SK-N-SH (cell line): ENCODE measurements around the gene PFKM. TPM values are rescaled to one million over a fixed set of nuclear protein-coding genes. Genes with fewer than 3 reads are reported as not detected.

Source experiments
- CTCF ChIA-PET: fragments of 300-600, 350-600 bp; formaldehyde crosslinking; extraction: SDS; loops from one replicate; lab custom pipeline; 2021; lab: Yijun Ruan, JAX
- POLR2A ChIA-PET: fragments of 350-600 bp; sonication (Branson Sonifier 250); formaldehyde crosslinking; extraction: SDS; loops from one replicate; lab custom pipeline; 2020; ENCODE audit warnings: antibody characterized with exemption, inconsistent platforms; lab: Yijun Ruan, JAX
- DNase-seq: peaks from one replicate; pipeline ENCODE4 v3.0.0; 2012
- H2AFZ ChIP-seq: fragments of 200-600 bp; sonication (generic); 2 replicates; pipeline ENCODE4 v1.8.1; 2016; ENCODE audit warnings: antibody characterized with exemption, mild to moderate bottlenecking, low read depth
- H3F3A ChIP-seq: fragments of 200-600 bp; sonication (generic); replicated peaks from 2 replicates; pipeline ENCODE3; 2016; ENCODE audit warnings: antibody characterized with exemption, mild to moderate bottlenecking; ENCODE audit not compliant: insufficient read depth
- H3K27ac ChIP-seq, 2 experiments: fragments of 200-500 bp in 1 of 2; fragments of 200-600 bp in 1 of 2; sonication (Bioruptor generic) in 1 of 2; sonication (generic), shearing (Covaris generic) in 1 of 2; 2 replicates each; pipeline versions ENCODE4 v1.5.1 to v1.6.1; 2014 to 2016; ENCODE audit warnings: low read depth in 2 of 2, inconsistent platforms in 1 of 2, low read length in 1 of 2, mild to moderate bottlenecking in 1 of 2, mixed read lengths in 1 of 2
- H3K27me3 ChIP-seq: fragments of 200-600 bp; sonication (generic), shearing (Covaris generic); 2 replicates; pipeline ENCODE4 v1.6.1; 2016; ENCODE audit warnings: mixed run types; ENCODE audit not compliant: insufficient read depth
- H3K36me3 ChIP-seq, 2 experiments: fragments of 200-500 bp in 1 of 2; fragments of 200-600 bp in 1 of 2; sonication (Bioruptor generic) in 1 of 2; sonication (generic) in 1 of 2; replicated peaks in 1 of 2; 2 replicates each; pipeline versions ENCODE3 to v1.5.1; 2014 to 2016; ENCODE audit warnings: low read length in 1 of 2, mild to moderate bottlenecking in 1 of 2; ENCODE audit not compliant: insufficient read depth in 2 of 2, control insufficient read depth in 1 of 2
- H3K4me1 ChIP-seq, 2 experiments: fragments of 200-500 bp in 1 of 2; fragments of 200-600 bp in 1 of 2; sonication (Bioruptor generic) in 1 of 2; sonication (generic), shearing (Covaris generic) in 1 of 2; 2 replicates each; pipeline versions ENCODE4 v1.5.1 to v1.6.1; 2014 to 2016; ENCODE audit warnings: low read depth in 1 of 2, low read length in 1 of 2, mixed run types in 1 of 2; ENCODE audit not compliant: insufficient read depth in 2 of 2, control insufficient read depth in 1 of 2
- H3K4me2 ChIP-seq: fragments of 200-600 bp; sonication (generic), shearing (Covaris generic); 2 replicates; pipeline ENCODE4 v1.6.1; 2017; ENCODE audit warnings: mixed run types
- H3K4me3 ChIP-seq, 2 experiments: fragments of 200-500 bp in 1 of 2; fragments of 200-600 bp in 1 of 2; sonication (Bioruptor generic) in 1 of 2; sonication (generic), shearing (Covaris generic) in 1 of 2; 2 replicates each; pipeline versions ENCODE4 v1.5.1 to v1.8.1; 2014 to 2016; ENCODE audit warnings: low read depth in 2 of 2, inconsistent platforms in 1 of 2, low read length in 1 of 2, mild to moderate bottlenecking in 1 of 2, mixed read lengths in 1 of 2, moderate library complexity in 1 of 2
- H3K79me2 ChIP-seq: fragments of 200-600 bp; sonication (generic); 2 replicates; pipeline ENCODE4 v1.8.1; 2017; ENCODE audit warnings: mild to moderate bottlenecking; ENCODE audit not compliant: insufficient read depth
- H3K9ac ChIP-seq: fragments of 200-600 bp; sonication (generic); 2 replicates; pipeline ENCODE4 v1.6.1; 2017; ENCODE audit warnings: mixed run types
- H3K9me2 ChIP-seq: fragments of 200-600 bp; sonication (generic); 2 replicates; pipeline ENCODE4 v1.6.1; 2017; ENCODE audit warnings: mixed run types
- H3K9me3 ChIP-seq: fragments of 200-600 bp; sonication (generic); 2 replicates; pipeline ENCODE4 v1.6.1; 2017; ENCODE audit warnings: mixed run types, mild to moderate bottlenecking, moderate library complexity
- H4K20me1 ChIP-seq: fragments of 200-600 bp; sonication (generic); 2 replicates; pipeline ENCODE4 v1.6.1; 2017; ENCODE audit warnings: mild to moderate bottlenecking, mixed run types; ENCODE audit not compliant: insufficient read depth
- CHD2 ChIP-seq: fragments of 150-350 bp; IDR thresholded peaks from 2 replicates; pipeline ENCODE4 v1.6.1; 2018; ENCODE audit warnings: low read length; ENCODE audit not compliant: partially characterized antibody
- EP300 ChIP-seq, 2 experiments: IDR thresholded peaks; 2 replicates each; pipeline versions ENCODE4 v1.4.0 to v1.6.1; 2012; ENCODE audit warnings: borderline replicate concordance in 1 of 2, low read depth in 1 of 2, low read length in 1 of 2
- EZH2phosphoT487 ChIP-seq: fragments of 200-600 bp; sonication (generic); IDR thresholded peaks from 2 replicates; pipeline ENCODE4 v1.6.1; 2017; ENCODE audit warnings: low read depth, mixed run types, mild to moderate bottlenecking, antibody characterized with exemption, moderate library complexity, borderline replicate concordance
- IRF3 ChIP-seq: fragments of 150-350 bp; IDR thresholded peaks from 2 replicates; pipeline ENCODE4 v1.6.1; 2016; ENCODE audit warnings: mild to moderate bottlenecking, low read depth, low read length
- JUND ChIP-seq: IDR thresholded peaks from 2 replicates; pipeline ENCODE4 v1.4.0; 2012
- MAX ChIP-seq: IDR thresholded peaks from 2 replicates; pipeline ENCODE4 v1.4.0; 2012; ENCODE audit warnings: low read depth
- MXI1 ChIP-seq: IDR thresholded peaks from 2 replicates; pipeline ENCODE4 v1.6.1; 2012; ENCODE audit warnings: mild to moderate bottlenecking, low read depth, low read length, improper control_type of control experiment
- POLR2AphosphoS5 ChIP-seq: IDR thresholded peaks from 2 replicates; pipeline ENCODE4 v1.6.1; 2012; ENCODE audit warnings: low read depth, low read length
- RAD21 ChIP-seq: IDR thresholded peaks from 2 replicates; pipeline ENCODE4 v1.6.1; 2012; ENCODE audit warnings: mild to moderate bottlenecking, low read length
- RCOR1 ChIP-seq: fragments of 150-350 bp; IDR thresholded peaks from 2 replicates; pipeline ENCODE4 v1.6.1; 2017; ENCODE audit warnings: antibody characterized with exemption, low read length
- REST ChIP-seq: IDR thresholded peaks from 2 replicates; pipeline ENCODE4 v1.6.1; 2012; ENCODE audit warnings: mild to moderate bottlenecking, low read depth, low read length, moderate library complexity
- RFX5 ChIP-seq: IDR thresholded peaks from 2 replicates; pipeline ENCODE4 v1.6.1; 2012; ENCODE audit warnings: mild to moderate bottlenecking, improper control_type of control experiment, low read length
- RXRA ChIP-seq: IDR thresholded peaks from 2 replicates; pipeline ENCODE4 v1.4.0; 2012; ENCODE audit warnings: low read depth, mild to moderate bottlenecking, borderline replicate concordance
- TAF1 ChIP-seq: IDR thresholded peaks from 2 replicates; pipeline ENCODE4 v1.6.1; 2012; ENCODE audit warnings: low read depth, mild to moderate bottlenecking, low read length, moderate library complexity, borderline replicate concordance
- YY1 ChIP-seq: IDR thresholded peaks from 2 replicates; pipeline ENCODE4 v1.4.0; 2012; ENCODE audit warnings: low read depth, mild to moderate bottlenecking
- ZBTB33 ChIP-seq: IDR thresholded peaks from 2 replicates; pipeline ENCODE4 v1.4.0; 2012; ENCODE audit warnings: low read depth, borderline replicate concordance
- WGBS: methylation state at CpG from one replicate; pipeline ENCODE4 v1.1.6; 2017; ENCODE audit warnings: low lambda C conversion rate; 5-methylcytosine and 5-hydroxymethylcytosine counted together
- polyA plus RNA-seq, 3 experiments: library from polyadenylated mRNA; depleted of rRNA; stranded (reverse); fragments of >200 nt; gene quantifications; 2 replicates each; pipeline ENCODE4 v1.2.3, GENCODE V29; 2012

Gene PFKM
- polyA plus RNA-seq, 1 of the 3 experiments (the other 2 are of a cell fraction) = 85.0 TPM

GRCh38 chr12:48115957-48116356 is 3.2 kb upstream of the PFKM start:
- Histone ChIP-seq H3K4me2 (no peak overlapping the region), H3K9me2 (no peaks in the 10 kb centered on the region), H3K27me3 (peaks cover 16% of the 10 kb centered on the region; the same call in 1 of the 2 replicates), H3K79me2 (peaks cover 17% of the 10 kb centered on the region), H3K36me3 (no peaks in the 10 kb centered on the region), H3K9ac (no peak overlapping the region), H3K4me1 (peaks cover 6 to 7% of the 10 kb centered on the region in 2 experiments; a peak in 3 of 4 replicates), H3K9me3 (no peaks in the 10 kb centered on the region), H3K4me3 (no peak overlapping the region), H3K27ac (no peak overlapping the region), H2AFZ (no peak overlapping the region), H4K20me1 (no peaks in the 10 kb centered on the region), H3F3A (no peaks in the 10 kb centered on the region)
- WGBS = 92% methylated on average over 1 of the region's 1 CpG
- ChIA-PET POLR2A (no interaction called here), CTCF (no interaction called here)
- DNase-seq = no peak
- TF ChIP-seq RCOR1 (no peak), RXRA (no peak), IRF3 (no peak), CHD2 (no peak), YY1 (no peak), TAF1 (no peak), JUND (no peak), ZBTB33 (no peak), MAX (no peak), EZH2phosphoT487 (no peak), RFX5 (no peak), EP300 (IDR thresholded peaks at IDR 0.05; ENCODE audit: borderline replicate concordance in 1 of 2, low read depth in 1 of 2, low read length in 1 of 2) (no peak), POLR2AphosphoS5 (no peak), REST (no peak), MXI1 (no peak), RAD21 (no peak)
